Upper lobe of right lung (tissue), 1 donor: ENCODE data around the gene CCDC187. TPM values are rescaled to one million over a fixed set of nuclear protein-coding genes. Genes with fewer than 3 reads are reported as not detected.

Source experiments
- ATAC-seq: fragments of 200-7000 bp; cut with Tn5 transposase; one replicate; pipeline ENCODE4 v1.9.1; 2020; ENCODE audit warnings: mild to moderate bottlenecking, moderate library complexity
- DNase-seq: peaks from one replicate; pipeline ENCODE4 v3.0.0-alpha.2; 2020
- H3K27ac ChIP-seq: fragments of 200-600 bp; one replicate; pipeline ENCODE4 v1.8.0; 2022
- H3K27me3 ChIP-seq: fragments of 200-600 bp; one replicate; pipeline ENCODE4 v1.8.0; 2022; ENCODE audit warnings: mild to moderate bottlenecking
- H3K36me3 ChIP-seq: fragments of 200-600 bp; one replicate; pipeline ENCODE4 v1.8.0; 2022
- H3K4me1 ChIP-seq: fragments of 200-600 bp; one replicate; pipeline ENCODE4 v1.8.0; 2022
- H3K4me3 ChIP-seq: fragments of 200-600 bp; one replicate; pipeline ENCODE4 v1.8.0; 2022; ENCODE audit warnings: mild to moderate bottlenecking
- H3K9me3 ChIP-seq: fragments of 200-600 bp; one replicate; pipeline ENCODE4 v1.8.0; 2022
- CTCF ChIP-seq: fragments of 200-600 bp; IDR thresholded peaks from one replicate; pipeline ENCODE4 v1.8.0; 2022; ENCODE audit warnings: antibody characterized with exemption
- intact Hi-C: fragments of 100-400 bp; cut with DNase I; formaldehyde crosslinking; loops from one replicate; pipeline ENCODE4 v1.11.0; 2022
- total RNA-seq: library from RNA; stranded (reverse); fragmentation: NEBNext Ultra II Directional; extraction: Animal tissue kit (Norgen Biotek cat#: 25700); gene quantifications from one replicate; pipeline ENCODE4 v1.2.1, GENCODE V29; 2021
- donor health status: DM: no; HTN: yes; CAD: no; lungs with severe emphysema.

The CCDC187 gene
- total RNA-seq, 1 donor from 2014 or later: 0.09 TPM

GRCh38 chr9:136204838-136205706 is 98.8 kb downstream of the CCDC187 start, which contains the start of gene LHX3:
TSS of gene LHX3 (minus strand) at chr9:136205128. CDS start at chr9:136205012, 116 bp downstream.
- Histone ChIP-seq H3K36me3 (no peaks in the 10 kb centered on the region), H3K27me3 (peaks cover 52% of the 10 kb centered on the region), H3K9me3 (no peaks in the 10 kb centered on the region), H3K4me3 (no peak within 1 kb of the TSS), H3K27ac (no peak within 1 kb of the TSS), H3K4me1 (no peaks in the 10 kb centered on the region)
- peak; percentile 54 for ATAC-seq
- TF ChIP-seq CTCF: no peak
- intact Hi-C loops: no loop called here
- no peak for DNase-seq

- H3K9me3 ChIP-seq: no peaks in the 10 kb centered on the region
- no peaks in the 10 kb centered on the region for H3K36me3 ChIP-seq
- H3K27ac ChIP-seq: no peak overlapping the region
- intact Hi-C loops: no loop called here
- H3K4me1 ChIP-seq: no peaks in the 10 kb centered on the region
- no peak for TF ChIP-seq CTCF
- ATAC-seq (no peak), DNase-seq (no peak)
- H3K4me3 ChIP-seq: no peak overlapping the region
- H3K27me3 ChIP-seq: peaks cover 60% of the 10 kb centered on the region
These were observed 99.6 kb downstream of the CCDC187 start for GRCh38 chr9:136204145-136204805.

- DNase-seq: no peak
These were observed 100.3 kb downstream of the CCDC187 start for GRCh38 chr9:136203408-136204144.

GRCh38 chr9:136202454-136203407 is 101.2 kb downstream of the CCDC187 start:
- no peak for TF ChIP-seq CTCF
- Histone ChIP-seq H3K4me3 (no peak overlapping the region), H3K4me1 (no peaks in the 10 kb centered on the region), H3K36me3 (no peaks in the 10 kb centered on the region), H3K27ac (no peak overlapping the region), H3K9me3 (no peaks in the 10 kb centered on the region), H3K27me3 (peaks cover 74% of the 10 kb centered on the region)
- intact Hi-C loops: no loop called here
- DNase-seq (no peak), ATAC-seq (no peak)

More at GRCh38 chr9:136203408-136204144, 100.3 kb downstream of the CCDC187 start:
- H3K4me3 ChIP-seq: no peak overlapping the region
- TF ChIP-seq CTCF: no peak
- peaks cover 66% of the 10 kb centered on the region for H3K27me3 ChIP-seq
- no peaks in the 10 kb centered on the region for H3K4me1 ChIP-seq
- no peaks in the 10 kb centered on the region for H3K9me3 ChIP-seq
- H3K36me3 ChIP-seq: no peaks in the 10 kb centered on the region
- intact Hi-C loops: no loop called here
- no peak overlapping the region for H3K27ac ChIP-seq
- ATAC-seq: no peak
